HCT116 (cell line): ENCODE results near the gene MYOF. TPM values are rescaled to one million over a fixed set of nuclear protein-coding genes. Genes with fewer than 3 reads are reported as not detected.

Source experiments
- ATAC-seq: fragments of 200-7000 bp; cut with Tn5 transposase; 2 replicates; pipeline ENCODE4 v1.9.1; 2020; ENCODE audit warnings: mild to moderate bottlenecking, moderate library complexity
- BruUV-seq: library from RNA; stranded (reverse); fragments of 400-500 nt; replicated peaks from 2 replicates; lab custom pipeline; 2021; lab: Mats Ljungman, UMichigan
- CTCF ChIA-PET: fragments of 300-600 bp; sonication (Branson Sonifier 250); formaldehyde crosslinking; loops from one replicate; lab custom pipeline; 2021; ENCODE audit warnings: antibody characterized with exemption; lab: Charles Lee
- POLR2A ChIA-PET: fragments of 300-600, 350-600 bp; sonication (Branson Sonifier 250); formaldehyde crosslinking; loops from one replicate; lab custom pipeline; 2021; ENCODE audit warnings: antibody characterized with exemption; lab: Charles Lee
- RAD21 ChIA-PET, 2 experiments: fragments of 300-600 bp; sonication (Branson Sonifier 250); formaldehyde crosslinking; loops; one replicate each; lab custom pipeline; 2023; ENCODE audit warnings: low total read pairs in 2 of 2; ENCODE audit not compliant: uncharacterized antibody in 2 of 2, unreplicated experiment in 2 of 2, low non-redundant PET in 1 of 2; lab: Charles Lee
- DNase-seq: peaks from one replicate; pipeline ENCODE4 v3.0.0-alpha.2; 2010; ENCODE audit warnings: low read depth, low spot score
- H2AFZ ChIP-seq: fragments of 200-600 bp; shearing (Covaris generic), sonication (generic); 2 replicates; pipeline ENCODE4 v1.6.1; 2017; ENCODE audit warnings: low read depth, mixed run types, mixed read lengths, antibody characterized with exemption, low read length; ENCODE audit not compliant: poor library complexity, severe bottlenecking
- H3K27ac ChIP-seq: 2 replicates; pipeline ENCODE4 v1.5.1; 2012; ENCODE audit warnings: low read depth, low read length
- H3K27me3 ChIP-seq: fragments of 200-600 bp; sonication (generic); 2 replicates; pipeline ENCODE4 v1.6.1; 2016; ENCODE audit warnings: mixed run types, low read length, mixed read lengths; ENCODE audit not compliant: insufficient read depth
- H3K36me3 ChIP-seq, 2 experiments: fragments of 200-500 bp in 1 of 2; fragments of 200-600 bp in 1 of 2; sonication (Bioruptor generic) in 1 of 2; sonication (generic) in 1 of 2; 2 replicates each; pipeline versions ENCODE4 v1.5.1 to v1.6.1; 2014 to 2016; ENCODE audit warnings: low read length in 2 of 2, inconsistent platforms in 1 of 2, mixed read lengths in 1 of 2, mixed run types in 1 of 2; ENCODE audit not compliant: insufficient read depth in 2 of 2, control insufficient read depth in 1 of 2
- H3K4me1 ChIP-seq, 2 experiments: fragments of 200-600 bp in 1 of 2; sonication (generic) in 1 of 2; 2 replicates each; pipeline versions ENCODE4 v1.5.1 to v1.6.1; 2012 to 2017; ENCODE audit warnings: low read length in 2 of 2, inconsistent platforms in 1 of 2, mild to moderate bottlenecking in 1 of 2, mixed read lengths in 1 of 2, mixed run types in 1 of 2, moderate library complexity in 1 of 2; ENCODE audit not compliant: insufficient read depth in 2 of 2, control insufficient read depth in 1 of 2
- H3K4me2 ChIP-seq: fragments of 200-600 bp; sonication (generic); 2 replicates; pipeline ENCODE4 v1.6.1; 2017; ENCODE audit warnings: mixed run types, low read length, mixed read lengths
- H3K4me3 ChIP-seq, 2 experiments: fragments of 200-600 bp in 1 of 2; sonication (generic) in 1 of 2; replicated peaks in 1 of 2; 2 replicates each; pipeline ENCODE4 v1.5.1; 2011 to 2016; ENCODE audit warnings: low read length in 2 of 2, control low read depth in 1 of 2, low read depth in 1 of 2, mild to moderate bottlenecking in 1 of 2, mixed read lengths in 1 of 2, mixed run types in 1 of 2
- H3K79me2 ChIP-seq: fragments of 200-600 bp; sonication (generic); 2 replicates; pipeline ENCODE4 v1.6.1; 2017; ENCODE audit warnings: mild to moderate bottlenecking, mixed run types, low read length, moderate library complexity, mixed read lengths; ENCODE audit not compliant: insufficient read depth
- H3K9ac ChIP-seq: fragments of 200-600 bp; sonication (generic); 2 replicates; pipeline ENCODE4 v1.6.1; 2016; ENCODE audit warnings: low read length, mixed read lengths
- H3K9me2 ChIP-seq: fragments of 200-600 bp; sonication (generic), shearing (Covaris generic); 2 replicates; pipeline ENCODE4 v1.6.1; 2017; ENCODE audit warnings: mixed run types, mild to moderate bottlenecking, moderate library complexity; ENCODE audit not compliant: insufficient read depth
- H3K9me3 ChIP-seq, 2 experiments: fragments of 200-500 bp in 1 of 2; fragments of 200-600 bp in 1 of 2; sonication (Bioruptor generic) in 1 of 2; sonication (generic) in 1 of 2; 2 replicates each; pipeline ENCODE4 v1.6.1; 2014 to 2017; ENCODE audit warnings: low read length in 2 of 2, mixed read lengths in 2 of 2, inconsistent platforms in 1 of 2, low read depth in 1 of 2, mild to moderate bottlenecking in 1 of 2, mixed run types in 1 of 2, moderate library complexity in 1 of 2; ENCODE audit not compliant: control insufficient read depth in 1 of 2, insufficient read depth in 1 of 2
- H4K20me1 ChIP-seq: fragments of 200-600 bp; sonication (generic), shearing (Covaris generic); 2 replicates; pipeline ENCODE4 v1.6.1; 2017; ENCODE audit warnings: mixed run types, mild to moderate bottlenecking, moderate library complexity; ENCODE audit not compliant: insufficient read depth
- EZH2 ChIP-seq: fragments of 200-600 bp; sonication (generic); IDR thresholded peaks from 2 replicates; pipeline ENCODE4 v1.6.1; 2017; ENCODE audit warnings: antibody characterized with exemption, mixed run types
- FOSL1 ChIP-seq: IDR thresholded peaks from 2 replicates; pipeline ENCODE4 v1.6.1; 2012; ENCODE audit warnings: low read depth
- POLR2A ChIP-seq: IDR thresholded peaks from 2 replicates; pipeline ENCODE4 v1.7.0; 2011; ENCODE audit warnings: borderline replicate concordance; ENCODE audit not compliant: insufficient read depth, insufficient read length; ENCODE audit errors: extremely low read depth
- POLR2AphosphoS5 ChIP-seq: IDR thresholded peaks from 2 replicates; pipeline ENCODE4 v1.6.1; 2011; ENCODE audit warnings: mild to moderate bottlenecking, low read depth, low read length, moderate library complexity
- RAD21 ChIP-seq: IDR thresholded peaks from 2 replicates; pipeline ENCODE4 v1.6.1; 2012; ENCODE audit warnings: low read depth, mild to moderate bottlenecking
- SP1 ChIP-seq: IDR thresholded peaks from 2 replicates; pipeline ENCODE4 v1.6.1; 2012; ENCODE audit warnings: low read depth
- SRF ChIP-seq: IDR thresholded peaks from 2 replicates; pipeline ENCODE4 v1.6.1; 2012; ENCODE audit warnings: low read depth
- YY1 ChIP-seq: IDR thresholded peaks from 2 replicates; pipeline ENCODE4 v1.6.1; 2011; ENCODE audit warnings: low read length, low read depth, moderate library complexity, mild to moderate bottlenecking; ENCODE audit not compliant: insufficient replicate concordance; ENCODE audit errors: extremely low read depth
- ZNF274 ChIP-seq: fragments of 200-500 bp; sonication (Bioruptor generic); IDR thresholded peaks from 2 replicates; pipeline ENCODE4 v1.6.1; 2014; ENCODE audit warnings: mild to moderate bottlenecking, low read depth, low read length, inconsistent platforms
- intact Hi-C: fragments of 100-400 bp; cut with micrococcal nuclease; formaldehyde crosslinking; loops from 2 replicates; pipeline ENCODE4 v1.10.0; 2022
- total RNA-seq: library from RNA; stranded (reverse); gene quantifications from one replicate; pipeline ENCODE4 v1.2.1, GENCODE V29; 2021; ENCODE audit not compliant: unreplicated experiment
- TF ChIP-seq, protein P1 (sequence below), 3 experiments: fragments of 200-600 bp in 1 of 3; sonication (generic) in 1 of 3; IDR thresholded peaks in 2 of 3; conservative IDR thresholded peaks in 1 of 3; 2 replicates each; pipeline ENCODE4 v1.5.1; 2012 to 2017; ENCODE audit warnings: low read depth in 2 of 3, low read length in 2 of 3, antibody characterized with exemption in 1 of 3, borderline replicate concordance in 1 of 3, control low read depth in 1 of 3, mild to moderate bottlenecking in 1 of 3, mixed read lengths in 1 of 3, mixed run types in 1 of 3, moderate library complexity in 1 of 3; ENCODE audit not compliant: insufficient read depth in 1 of 3

Gene MYOF
- total RNA-seq, 1 experiment from 2014 or later = 250 TPM

DNA sequence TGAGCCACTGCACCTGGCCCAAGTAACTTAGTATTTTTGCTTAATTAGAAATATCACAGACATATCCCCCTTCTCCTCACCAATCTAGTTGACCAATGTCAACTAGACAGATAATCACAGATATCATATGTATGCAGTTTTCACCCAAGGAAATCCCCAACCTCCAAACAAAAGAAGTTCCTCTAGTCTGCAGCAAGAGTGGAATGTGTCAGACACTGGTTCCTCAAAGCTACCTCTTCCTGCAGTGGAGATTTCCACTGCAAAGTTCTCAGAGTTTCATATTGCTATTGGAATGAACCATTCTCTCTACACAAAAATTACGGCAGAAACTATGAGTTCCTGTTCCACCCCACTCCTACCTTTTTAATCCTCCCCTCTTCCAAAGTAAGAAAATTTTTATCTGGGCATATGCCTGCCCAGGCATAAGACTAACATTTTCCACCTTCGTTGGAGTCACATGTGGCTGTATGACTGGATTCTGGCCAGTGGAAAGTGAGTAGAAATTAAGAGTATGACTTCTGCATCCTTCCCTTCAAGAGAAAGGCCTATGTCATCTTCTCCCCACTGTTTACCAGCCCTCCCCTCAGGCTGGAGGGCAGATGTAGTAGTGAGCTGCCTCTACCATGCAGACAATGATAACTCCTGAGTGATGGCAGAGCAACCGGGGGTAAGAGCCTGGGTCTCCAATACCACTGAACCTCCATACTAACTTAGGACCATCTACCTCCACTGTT is 103.0 kb downstream of the MYOF start:
- H3K4me3 ChIP-seq = no peak overlapping the region
- H4K20me1 ChIP-seq = no peaks in the 10 kb centered on the region
- POLR2A ChIA-PET = interaction anchor here (0.7 to 2.4 kb wide), 5 partner anchors 11 to 103 kb away, joined by 3 to 19 read pairs (median 4); partner anchors contain the start of gene MYOF
- TF ChIP-seq SP1 (no peak; the same call in 1 of the 2 replicates), EZH2 (no peak), FOSL1 (no peak; the same call in 1 of the 2 replicates), SRF (no peak), POLR2AphosphoS5 (no peak), RAD21 (no peak), YY1 (no peak), ZNF274 (no peak), POLR2A (no peak)
- TF ChIP-seq, protein P1, sequence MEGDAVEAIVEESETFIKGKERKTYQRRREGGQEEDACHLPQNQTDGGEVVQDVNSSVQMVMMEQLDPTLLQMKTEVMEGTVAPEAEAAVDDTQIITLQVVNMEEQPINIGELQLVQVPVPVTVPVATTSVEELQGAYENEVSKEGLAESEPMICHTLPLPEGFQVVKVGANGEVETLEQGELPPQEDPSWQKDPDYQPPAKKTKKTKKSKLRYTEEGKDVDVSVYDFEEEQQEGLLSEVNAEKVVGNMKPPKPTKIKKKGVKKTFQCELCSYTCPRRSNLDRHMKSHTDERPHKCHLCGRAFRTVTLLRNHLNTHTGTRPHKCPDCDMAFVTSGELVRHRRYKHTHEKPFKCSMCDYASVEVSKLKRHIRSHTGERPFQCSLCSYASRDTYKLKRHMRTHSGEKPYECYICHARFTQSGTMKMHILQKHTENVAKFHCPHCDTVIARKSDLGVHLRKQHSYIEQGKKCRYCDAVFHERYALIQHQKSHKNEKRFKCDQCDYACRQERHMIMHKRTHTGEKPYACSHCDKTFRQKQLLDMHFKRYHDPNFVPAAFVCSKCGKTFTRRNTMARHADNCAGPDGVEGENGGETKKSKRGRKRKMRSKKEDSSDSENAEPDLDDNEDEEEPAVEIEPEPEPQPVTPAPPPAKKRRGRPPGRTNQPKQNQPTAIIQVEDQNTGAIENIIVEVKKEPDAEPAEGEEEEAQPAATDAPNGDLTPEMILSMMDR (IDR thresholded peaks at IDR 0.05 in 2 of 3, conservative IDR thresholded peaks at IDR 0.05 in 1 of 3; ENCODE audit: borderline replicate concordance in 1 of 3, insufficient read depth in 1 of 3, low read depth in 2 of 3, low read length in 2 of 3) = no peak
- TF ChIP-seq, all 23 proteins: peak for 0
- Histone ChIP-seq H2AFZ (no peak overlapping the region), H3K9me2 (no peaks in the 10 kb centered on the region), H3K9ac (no peak overlapping the region), H3K9me3 (no peaks in the 10 kb centered on the region), H3K4me2 (peak overlapping the region; percentile 3), H3K27me3 (no peaks in the 10 kb centered on the region), H3K79me2 (peaks cover 42% of the 10 kb centered on the region; the same call in 1 of the 2 replicates), H3K4me1 (peaks cover 45 to 69% of the 10 kb centered on the region in 2 experiments), H3K36me3 (peaks cover 32 to 62% of the 10 kb centered on the region in 2 experiments), H3K27ac (peak overlapping the region; percentile 59)
- DNase-seq (no peak), ATAC-seq (no peak)
- intact Hi-C loops = loop anchor here (10.0 kb wide), 1 partner anchor 306 kb away; no protein-coding TSS in a partner anchor
- no TSS peak for BruUV-seq
- ChIA-PET RAD21 (interaction anchor here in 1 of 2 experiments (1.4 kb wide), 1 partner anchor 92 kb away, joined by 3 read pairs; no protein-coding TSS in a partner anchor), CTCF (interaction anchor here (0.9 to 7.6 kb wide), 2 partner anchors 105 to 117 kb away, joined by 3 to 196 read pairs; partner anchors contain the start of genes CEP55 and MYOF)
